IMR-90 (cell line): Measurements from ENCODE around the gene PAM.

Experiments used
- NFE2L2 ChIP-seq: fragments of 150-350 bp; IDR thresholded peaks from 2 replicates; pipeline ENCODE4 v1.6.1; 2016; ENCODE audit warnings: low read depth, mild to moderate bottlenecking, low read length
- POLR2A ChIP-seq: IDR thresholded peaks from 2 replicates; pipeline ENCODE4 v1.6.1; 2012; ENCODE audit warnings: mild to moderate bottlenecking, low read depth, low read length
- RAD21 ChIP-seq: IDR thresholded peaks from 2 replicates; pipeline ENCODE4 v1.6.1; 2012; ENCODE audit warnings: low read length, improper control_type of control experiment

- TF ChIP-seq RAD21 = no peak
- no peak for TF ChIP-seq NFE2L2
- TF ChIP-seq POLR2A = no peak
These were observed 219.1 kb downstream of the PAM start for GRCh38 chr5:102974177-102974576.
